H1 (cell line): Measurements from ENCODE around the gene VSTM2L. TPM values are rescaled to one million over a fixed set of nuclear protein-coding genes. Genes with fewer than 3 reads are reported as not detected.

Experiments
- CTCF ChIA-PET: fragments of 300-600 bp; sonication (Branson Sonifier 250); formaldehyde crosslinking; loops from one replicate; lab custom pipeline; 2021; ENCODE audit not compliant: partially characterized antibody; lab: Charles Lee
- POLR2A ChIA-PET: fragments of 300-600 bp; sonication (Branson Sonifier 250); formaldehyde crosslinking; loops from one replicate; lab custom pipeline; 2021; ENCODE audit warnings: inconsistent platforms; ENCODE audit not compliant: partially characterized antibody; lab: Charles Lee
- DNase-seq, 2 experiments: peaks; one replicate each; pipeline versions ENCODE4 v3.0.0 to v3.0.0-alpha.2; 2010 to 2022; ENCODE audit warnings: low spot score in 2 of 2, low read depth in 1 of 2, mixed read lengths in 1 of 2
- FAIRE-seq: peaks from 2 replicates; lab custom pipeline; 2011; peaks lifted over from hg19 to GRCh38; lab: Jason Lieb, UNC
- H2AFZ ChIP-seq: 2 replicates; pipeline ENCODE4 v1.8.1; 2012; ENCODE audit warnings: low read length, inconsistent platforms
- H2AK5ac ChIP-seq: 2 replicates; pipeline ENCODE4 v1.6.1; 2013; ENCODE audit warnings: low read depth, low read length
- H2BK120ac ChIP-seq: replicated peaks from 2 replicates; pipeline ENCODE3; 2013; ENCODE audit warnings: low read depth, low read length, inconsistent platforms
- H2BK12ac ChIP-seq: 2 replicates; pipeline ENCODE4 v1.6.1; 2013; ENCODE audit warnings: low read depth, low read length
- H2BK15ac ChIP-seq: 2 replicates; pipeline ENCODE4 v1.6.1; 2013; ENCODE audit warnings: low read length
- H2BK20ac ChIP-seq: 2 replicates; pipeline ENCODE4 v1.6.1; 2013; ENCODE audit warnings: low read length
- H2BK5ac ChIP-seq: 2 replicates; pipeline ENCODE4 v1.6.1; 2013; ENCODE audit warnings: low read depth, low read length
- H3K14ac ChIP-seq: 2 replicates; pipeline ENCODE4 v1.6.1; 2013; ENCODE audit warnings: inconsistent platforms; ENCODE audit not compliant: insufficient read length
- H3K18ac ChIP-seq: 2 replicates; pipeline ENCODE4 v1.6.1; 2013; ENCODE audit warnings: low read length; ENCODE audit errors: extremely low read depth
- H3K23ac ChIP-seq: 2 replicates; pipeline ENCODE4 v1.6.1; 2013; ENCODE audit warnings: inconsistent platforms; ENCODE audit not compliant: insufficient read length
- H3K23me2 ChIP-seq: 2 replicates; pipeline ENCODE4 v1.6.1; 2013; ENCODE audit warnings: low read depth, low read length
- H3K27ac ChIP-seq: 2 replicates; pipeline ENCODE4 v1.6.1; 2011; ENCODE audit warnings: low read depth, low read length, inconsistent platforms
- H3K27me3 ChIP-seq, 4 experiments: replicated peaks in 1 of 4; 1 replicate in 1 of 4; 2 replicates in 3 of 4; pipeline versions ENCODE4 v1.6.1 to v1.8.1; 2011 to 2013; ENCODE audit warnings: low read length in 3 of 4, mild to moderate bottlenecking in 3 of 4, inconsistent platforms in 2 of 4, mixed read lengths in 2 of 4, moderate library complexity in 1 of 4; ENCODE audit not compliant: control insufficient read depth in 3 of 4, insufficient read depth in 3 of 4; ENCODE audit errors: extremely low read depth in 1 of 4
- H3K36me3 ChIP-seq, 4 experiments: 2 replicates each; pipeline versions ENCODE4 v1.6.1 to v1.8.1; 2011 to 2013; ENCODE audit warnings: mild to moderate bottlenecking in 4 of 4, low read length in 3 of 4, moderate library complexity in 2 of 4, control low read depth in 1 of 4, inconsistent platforms in 1 of 4; ENCODE audit not compliant: insufficient read depth in 4 of 4, control insufficient read depth in 2 of 4
- H3K4ac ChIP-seq: replicated peaks from 2 replicates; pipeline ENCODE3; 2013; ENCODE audit warnings: low read length, low read depth, mixed read lengths, inconsistent platforms; ENCODE audit not compliant: insufficient read length
- H3K4me1 ChIP-seq, 4 experiments: replicated peaks in 1 of 4; 1 replicate in 1 of 4; 2 replicates in 3 of 4; pipeline versions ENCODE4 v1.6.1 to v1.8.1; 2011 to 2013; ENCODE audit warnings: low read length in 3 of 4, inconsistent platforms in 2 of 4, mixed read lengths in 1 of 4; ENCODE audit not compliant: insufficient read depth in 4 of 4, control insufficient read depth in 3 of 4
- H3K4me2 ChIP-seq, 2 experiments: 2 replicates each; pipeline versions ENCODE4 v1.6.1 to v1.8.1; 2011 to 2013; ENCODE audit warnings: low read depth in 2 of 2, low read length in 2 of 2, control low read depth in 1 of 2, inconsistent platforms in 1 of 2, mild to moderate bottlenecking in 1 of 2; ENCODE audit not compliant: insufficient read depth in 1 of 2
- H3K4me3 ChIP-seq, 4 experiments: fragments of 200-600, 300-600 bp in 1 of 4; sonication (generic), shearing (Covaris generic), sonication (Bioruptor Twin) in 1 of 4; 2 replicates each; pipeline versions ENCODE4 v1.5.1 to v1.8.1; 2011 to 2016; ENCODE audit warnings: low read length in 4 of 4, low read depth in 3 of 4, control low read depth in 2 of 4, inconsistent platforms in 2 of 4, mild to moderate bottlenecking in 2 of 4, mixed read lengths in 1 of 4, moderate library complexity in 1 of 4; ENCODE audit not compliant: insufficient read depth in 2 of 4; ENCODE audit errors: extremely low read depth in 1 of 4
- H3K56ac ChIP-seq: replicated peaks from 2 replicates; pipeline ENCODE3; 2013; ENCODE audit warnings: low read depth, mild to moderate bottlenecking, mixed read lengths, low read length, inconsistent platforms; ENCODE audit not compliant: insufficient read length
- H3K79me1 ChIP-seq: 2 replicates; pipeline ENCODE4 v1.6.1; 2013; ENCODE audit warnings: low read depth, low read length, control low read depth
- H3K79me2 ChIP-seq, 2 experiments: 2 replicates each; pipeline versions ENCODE4 v1.6.1 to v1.8.1; 2012 to 2013; ENCODE audit warnings: low read length in 2 of 2, mild to moderate bottlenecking in 2 of 2, inconsistent platforms in 1 of 2; ENCODE audit not compliant: insufficient read depth in 2 of 2, control insufficient read depth in 1 of 2
- H3K9ac ChIP-seq, 4 experiments: replicated peaks in 1 of 4; 1 replicate in 1 of 4; 2 replicates in 3 of 4; pipeline versions ENCODE4 v1.6.1 to v1.8.1; 2011 to 2013; ENCODE audit warnings: low read depth in 3 of 4, low read length in 3 of 4, control low read depth in 2 of 4, mild to moderate bottlenecking in 2 of 4, moderate library complexity in 2 of 4, inconsistent platforms in 1 of 4; ENCODE audit errors: extremely low read depth in 1 of 4
- H3K9me3 ChIP-seq, 2 experiments: 2 replicates each; pipeline versions ENCODE4 v1.6.1 to v1.8.1; 2012 to 2013; ENCODE audit warnings: mild to moderate bottlenecking in 2 of 2, moderate library complexity in 2 of 2, control low read depth in 1 of 2, inconsistent platforms in 1 of 2, low read depth in 1 of 2, low read length in 1 of 2, mixed read lengths in 1 of 2; ENCODE audit not compliant: insufficient read depth in 2 of 2
- H4K20me1 ChIP-seq, 2 experiments: replicated peaks in 1 of 2; 2 replicates each; pipeline versions ENCODE3 to v1.8.1; 2011 to 2013; ENCODE audit warnings: inconsistent platforms in 2 of 2, low read length in 2 of 2, mild to moderate bottlenecking in 1 of 2; ENCODE audit not compliant: insufficient read depth in 2 of 2, control insufficient read depth in 1 of 2
- H4K5ac ChIP-seq: 2 replicates; pipeline ENCODE4 v1.6.1; 2013; ENCODE audit warnings: low read length, low read depth, mixed read lengths, inconsistent platforms; ENCODE audit not compliant: insufficient read length
- H4K8ac ChIP-seq: 2 replicates; pipeline ENCODE4 v1.8.0; 2013; ENCODE audit warnings: mild to moderate bottlenecking, moderate library complexity, low read length, inconsistent platforms; ENCODE audit not compliant: insufficient read depth; ENCODE audit errors: extremely low read depth
- H4K91ac ChIP-seq: replicated peaks from 2 replicates; pipeline ENCODE3; 2013; ENCODE audit warnings: low read length, mixed read lengths, inconsistent platforms; ENCODE audit not compliant: insufficient read length
- BCL11A ChIP-seq, 2 experiments: IDR thresholded peaks; one replicate each; pipeline ENCODE4 v1.6.1; 2011; ENCODE audit warnings: low read depth in 2 of 2, low read length in 2 of 2, mild to moderate bottlenecking in 2 of 2
- BRCA1 ChIP-seq: IDR thresholded peaks from 2 replicates; pipeline ENCODE4 v1.6.1; 2012; ENCODE audit warnings: low read depth, low read length, improper control_type of control experiment
- CBX5 ChIP-seq: fragments of 300-800, 300-1000 bp; sonication (generic); IDR thresholded peaks from 2 replicates; pipeline ENCODE4 v1.7.1; 2016; ENCODE audit warnings: antibody characterized with exemption, low read length, low read depth
- CEBPB ChIP-seq: IDR thresholded peaks from 2 replicates; pipeline ENCODE4 v1.6.1; 2012; ENCODE audit warnings: low read depth, low read length
- E2F6 ChIP-seq: IDR thresholded peaks from 2 replicates; pipeline ENCODE4 v1.6.1; 2012; ENCODE audit warnings: inconsistent platforms
- GTF2F1 ChIP-seq: IDR thresholded peaks from 2 replicates; pipeline ENCODE4 v1.6.1; 2012; ENCODE audit warnings: low read depth, low read length, improper control_type of control experiment, borderline replicate concordance
- KDM1A ChIP-seq: fragments of 200-600, 300-600 bp; sonication (generic); IDR thresholded peaks from 2 replicates; pipeline ENCODE4 v1.7.1; 2016; ENCODE audit warnings: mild to moderate bottlenecking, low read length, borderline replicate concordance
- MAFK ChIP-seq: IDR thresholded peaks from 2 replicates; pipeline ENCODE4 v1.6.1; 2012; ENCODE audit warnings: low read depth, mild to moderate bottlenecking, improper control_type of control experiment, low read length
- NRF1 ChIP-seq: IDR thresholded peaks from 2 replicates; pipeline ENCODE4 v1.6.1; 2011; ENCODE audit warnings: mild to moderate bottlenecking, low read depth, low read length, improper control_type of control experiment
- POLR2AphosphoS5 ChIP-seq: IDR thresholded peaks from 2 replicates; pipeline ENCODE4 v1.6.1; 2011; ENCODE audit warnings: low read depth, low read length
- RAD21 ChIP-seq, 2 experiments: IDR thresholded peaks in 1 of 2; conservative IDR thresholded peaks in 1 of 2; 2 replicates each; pipeline ENCODE4 v1.6.1; 2011; ENCODE audit warnings: low read depth in 2 of 2, low read length in 2 of 2, improper control_type of control experiment in 1 of 2, inconsistent platforms in 1 of 2, mild to moderate bottlenecking in 1 of 2, moderate library complexity in 1 of 2
- RBBP5 ChIP-seq: IDR thresholded peaks from 2 replicates; pipeline ENCODE4 v1.7.1; 2012; ENCODE audit warnings: low read depth, mild to moderate bottlenecking, inconsistent platforms, low read length, moderate library complexity, borderline replicate concordance
- RXRA ChIP-seq: IDR thresholded peaks from 2 replicates; pipeline ENCODE4 v1.6.1; 2011; ENCODE audit warnings: low read depth, mild to moderate bottlenecking, low read length, moderate library complexity; ENCODE audit not compliant: insufficient read depth
- SP1 ChIP-seq: IDR thresholded peaks from 2 replicates; pipeline ENCODE4 v1.6.1; 2011; ENCODE audit warnings: low read depth, low read length
- SP4 ChIP-seq: IDR thresholded peaks from 2 replicates; pipeline ENCODE4 v1.6.1; 2012; ENCODE audit warnings: low read length, inconsistent platforms
- WGBS, 2 experiments: shearing (Covaris generic) in 1 of 2; methylation state at CpG; one replicate each; pipeline versions ENCODE4 v1.1.6 to v1.1.7; 2013 to 2015; ENCODE audit warnings: low lambda C conversion rate in 2 of 2, mixed read lengths in 2 of 2, inconsistent platforms in 1 of 2, low coverage in 1 of 2, missing lambda C conversion rate in 1 of 2; ENCODE audit not compliant: insufficient replicate concordance in 2 of 2, insufficient coverage in 1 of 2, insufficient read length in 1 of 2; ENCODE audit errors: extremely low coverage in 1 of 2, missing lambda C conversion rate in 1 of 2; 5-methylcytosine and 5-hydroxymethylcytosine counted together
- polyA plus RNA-seq, 7 experiments: library from polyadenylated mRNA; depleted of rRNA in 3 of 7; stranded (reverse) in 5 of 7; unstranded in 2 of 7; fragments of >200 nt in 5 of 7; fragments of 200-250 nt in 2 of 7; gene quantifications; 1 replicate in 5 of 7; 2 replicates in 1 of 7; 4 replicates in 1 of 7; pipeline versions ENCODE4 v1.2.1 to v1.2.3, GENCODE V29; 2011 to 2013; ENCODE audit warnings: missing spikeins in 2 of 7, mixed read lengths in 2 of 7
- total RNA-seq: library from RNA; stranded (reverse); fragmentation: NEBNext Ultra II Directional; extraction: Animal tissue kit (Norgen Biotek cat#: 25700); gene quantifications from 2 replicates; pipeline ENCODE4 v1.2.1, GENCODE V29; 2021

VSTM2L gene
- total and polyA plus RNA-seq, 2 of the 8 experiments (the other 6 are each of a cell fraction or from before 2014, with no cell fraction given) = 1.3 to 3.2 TPM

- no peak overlapping the region for H2BK12ac ChIP-seq
- no peak overlapping the region for H4K8ac ChIP-seq
- no peak overlapping the region for H4K91ac ChIP-seq
- H3K4me3 ChIP-seq = no peak overlapping the region
- no peaks in the 10 kb centered on the region for H4K20me1 ChIP-seq
- no peak overlapping the region for H2AK5ac ChIP-seq
- H3K36me3 ChIP-seq = no peaks in the 10 kb centered on the region
- no peaks in the 10 kb centered on the region for H3K79me1 ChIP-seq
- H4K5ac ChIP-seq = no peak overlapping the region
- H3K27ac ChIP-seq = no peak overlapping the region
- no peak overlapping the region for H2BK120ac ChIP-seq
- H3K23me2 ChIP-seq = no peaks in the 10 kb centered on the region
- no peak overlapping the region for H3K9ac ChIP-seq
- H3K14ac ChIP-seq = no peak overlapping the region
- ChIA-PET CTCF (interaction anchor here (1.7 kb wide), 1 partner anchor 13 kb away, joined by 4 read pairs; no protein-coding TSS in a partner anchor), POLR2A (no interaction called here)
- no peak overlapping the region for H3K18ac ChIP-seq
- no peak overlapping the region for H2BK15ac ChIP-seq
- 93% methylated on average over 8 of the region's 8 CpGs; no CpG with 5 or more reads in 1 of the 2 experiments for WGBS, 2 experiments
- H3K79me2 ChIP-seq = no peaks in the 10 kb centered on the region
- H3K23ac ChIP-seq = no peak overlapping the region
- no peak overlapping the region for H3K4me2 ChIP-seq
- DNase-seq (no peak), FAIRE-seq (no peak)
- H3K4me1 ChIP-seq = peaks cover 0 to 3% (median 0%) of the 10 kb centered on the region in 4 experiments; a peak in 1 of 7 replicates
- no peak overlapping the region for H2BK20ac ChIP-seq
- no peak overlapping the region for H3K56ac ChIP-seq
- 0 out of 7 replicates have a peak, but pooled peaks cover 0 to 2% (median 0%) of the 10 kb centered on the region in 4 experiments for H3K27me3 ChIP-seq
- H3K9me3 ChIP-seq = no peaks in the 10 kb centered on the region
- no peak overlapping the region for H3K4ac ChIP-seq
- H2BK5ac ChIP-seq = no peak overlapping the region
- no peak overlapping the region for H2AFZ ChIP-seq
- TF ChIP-seq BCL11A (IDR thresholded peaks at IDR 0.05; ENCODE audit: low read depth in 2 of 2, low read length in 2 of 2) = no peak
- TF ChIP-seq RAD21 (IDR thresholded peaks at IDR 0.05 in 1 of 2, conservative IDR thresholded peaks at IDR 0.05 in 1 of 2; ENCODE audit: low read depth in 2 of 2, low read length in 2 of 2) = no peak
- no peak for TF ChIP-seq RXRA
- TF ChIP-seq MAFK = no peak
- no peak for TF ChIP-seq SP1
- TF ChIP-seq CBX5 = no peak
- TF ChIP-seq GTF2F1 = no peak
- no peak for TF ChIP-seq E2F6
- no peak for TF ChIP-seq NRF1
- TF ChIP-seq BRCA1 = no peak
- TF ChIP-seq POLR2AphosphoS5 = no peak
- TF ChIP-seq RBBP5 = no peak
- TF ChIP-seq SP4 = no peak
- TF ChIP-seq CEBPB = no peak
- no peak for TF ChIP-seq KDM1A
Observed at GRCh38 chr20:37885042-37885441, 17.9 kb upstream of the VSTM2L start.
